Fibroblast of the aortic adventitia (primary cell): ENCODE data around the gene AK5. TPM values are rescaled to one million over a fixed set of nuclear protein-coding genes. Genes with fewer than 3 reads are reported as not detected.
A peak's percentile ranks its signal among the peaks of the same experiment; 100 is the strongest.
"Not testable (repeated sequence)": the region's sequence is repeated elsewhere in the genome, so short reads cannot be mapped to it uniquely, and the experiment has no call there.

Source experiments
- DNase-seq: peaks from one replicate; pipeline ENCODE4 v3.0.0-alpha.2; 2010; ENCODE audit warnings: low read depth
- H3K4me3 ChIP-seq: 2 replicates; pipeline ENCODE4 v1.5.1; 2011; ENCODE audit warnings: low read depth, mild to moderate bottlenecking, control low read depth, low read length, moderate library complexity
- CTCF ChIP-seq: IDR thresholded peaks from 2 replicates; pipeline ENCODE4 v1.5.1; 2011; ENCODE audit warnings: mild to moderate bottlenecking, low read length, control low read depth, inconsistent platforms; ENCODE audit not compliant: insufficient read depth
- total RNA-seq: library from RNA; depleted of rRNA; stranded (reverse); fragments of >200 nt; gene quantifications from 2 replicates; pipeline ENCODE4 v1.2.3, GENCODE V29; 2012; ENCODE audit warnings: low replicate concordance

The AK5 gene
- total RNA-seq, 1 donor = 13.5 TPM

- no peak overlapping the region for H3K4me3 ChIP-seq
- no peak for DNase-seq
These were observed 27.2 kb downstream of the AK5 start for GRCh38 chr1:77308889-77309621.

DNA sequence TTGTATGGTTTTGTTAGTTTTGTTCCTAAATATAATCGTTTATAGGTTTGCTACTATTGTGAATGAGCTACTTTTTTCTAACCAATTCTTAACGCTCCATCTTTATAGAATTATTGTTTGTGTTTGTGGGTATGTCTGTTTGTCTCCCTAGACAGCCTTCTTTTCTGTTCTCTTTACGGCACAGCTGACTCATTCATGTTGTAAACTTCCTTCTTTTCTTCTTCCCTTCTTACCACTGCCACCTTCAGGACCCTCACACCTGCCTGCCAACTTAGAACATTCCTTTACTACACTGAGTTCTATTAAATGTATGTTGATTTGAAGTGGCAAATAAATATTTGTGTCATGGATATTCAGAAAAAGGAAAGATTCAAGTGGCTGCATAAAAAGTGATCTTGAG, 29.1 kb downstream of the AK5 start:
- TF ChIP-seq CTCF = no peak
- H3K4me3 ChIP-seq = no peak overlapping the region
- no peak for DNase-seq

More at GRCh38 chr1:77308889-77309621, 27.2 kb downstream of the AK5 start:
- TF ChIP-seq CTCF = no peak

DNA sequence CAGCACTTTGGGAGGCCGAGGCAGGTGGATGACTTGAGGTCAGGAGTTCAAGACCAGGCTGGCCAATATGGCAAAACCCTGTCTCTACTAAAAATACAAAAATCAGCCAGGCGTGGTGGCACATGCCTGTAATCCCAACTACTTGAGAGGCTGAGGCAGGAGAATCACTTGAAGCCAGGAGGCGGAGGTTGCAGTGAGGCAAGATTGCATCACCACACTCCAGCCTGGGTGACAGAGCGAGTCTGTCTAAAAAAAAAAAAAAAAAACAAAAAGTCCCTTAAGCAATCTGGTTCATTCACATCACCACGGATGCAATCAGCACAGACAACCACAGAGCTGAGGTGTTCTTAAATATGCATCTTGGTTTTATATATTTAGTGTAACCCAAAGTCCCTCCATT, 30.5 kb downstream of the AK5 start:
- not testable (repeated sequence) for DNase-seq, H3K4me3 ChIP-seq

DNA sequence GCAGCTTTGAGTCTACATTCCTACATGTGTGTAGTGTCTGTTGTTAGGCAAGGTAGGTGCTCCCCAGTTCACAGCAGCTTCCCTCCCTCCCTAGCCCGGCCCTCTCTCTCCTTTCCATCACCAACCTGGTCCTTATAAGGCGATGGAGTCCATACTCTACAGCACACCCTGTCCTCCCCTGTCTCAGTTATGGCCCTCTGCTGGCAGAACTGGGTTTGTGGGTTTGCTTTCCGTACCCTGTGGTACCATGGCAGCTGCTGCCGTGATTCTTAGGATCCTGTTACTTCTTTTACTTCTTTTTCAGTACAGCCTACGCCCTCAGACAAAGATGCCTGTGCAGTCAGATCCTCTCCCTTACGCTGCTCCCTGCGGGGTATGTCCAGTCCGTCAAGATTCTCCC, 31.7 kb downstream of the AK5 start:
- DNase-seq = peak; percentile 19
- no peak overlapping the region for H3K4me3 ChIP-seq
- peak; percentile 46 for TF ChIP-seq CTCF

DNA sequence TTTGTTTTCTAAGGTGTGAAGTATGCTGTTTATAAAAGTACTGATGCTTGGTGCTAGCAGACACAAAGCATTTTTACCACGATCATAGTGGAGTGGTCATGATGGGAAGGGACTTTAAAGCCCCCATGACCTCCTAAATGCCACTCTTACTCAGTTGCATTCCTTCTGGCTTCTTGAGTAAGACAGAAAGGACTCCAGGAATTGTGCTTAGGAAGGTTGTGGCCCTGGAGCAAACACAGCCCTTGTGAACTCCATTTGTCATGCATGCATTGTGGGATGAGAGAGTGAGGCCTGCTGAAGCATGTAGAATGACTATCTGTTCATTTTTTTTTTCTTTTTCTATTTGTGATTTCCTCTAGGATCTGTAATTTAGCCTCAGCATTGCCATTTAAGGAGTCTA, 34.2 kb downstream of the AK5 start:
- TF ChIP-seq CTCF = no peak
- H3K4me3 ChIP-seq = no peak overlapping the region
- no peak for DNase-seq

DNA sequence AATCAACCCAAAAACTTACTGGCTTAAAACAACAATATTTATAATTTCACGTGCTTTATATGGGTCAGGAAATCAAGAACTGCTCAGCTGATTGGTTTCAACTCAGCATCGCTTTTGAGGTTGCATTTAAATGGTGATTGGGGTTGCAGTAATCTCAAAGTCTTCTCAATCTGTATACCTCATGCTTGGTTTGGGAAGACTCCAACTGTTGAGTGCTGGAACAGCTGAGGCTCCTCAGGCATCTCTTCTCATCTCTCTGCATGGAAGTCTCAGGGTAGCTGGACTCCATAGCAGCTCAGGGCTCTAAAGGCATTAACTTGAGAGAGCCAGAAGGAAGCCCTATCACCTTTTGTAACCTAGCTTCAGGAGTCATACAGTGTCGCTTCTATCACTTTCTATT, 35.1 kb downstream of the AK5 start:
- no peak overlapping the region for H3K4me3 ChIP-seq
- no peak for TF ChIP-seq CTCF
- no peak for DNase-seq

- no peak for DNase-seq
- TF ChIP-seq CTCF = no peak
- no peak overlapping the region for H3K4me3 ChIP-seq
These were observed 37.4 kb downstream of the AK5 start for GRCh38 chr1:77319036-77319705.
